Dermis blood vessel endothelial cell (primary cell): ENCODE data around the gene USP14. TPM values are rescaled to one million over a fixed set of nuclear protein-coding genes. Genes with fewer than 3 reads are reported as not detected.
"Not testable (repeated sequence)": the region's sequence is repeated elsewhere in the genome, so short reads cannot be mapped to it uniquely, and the experiment has no call there.

Source experiments
- DNase-seq: peaks from one replicate; pipeline ENCODE4 v3.0.0; 2010
- total RNA-seq: library from RNA; depleted of rRNA; stranded (reverse); fragments of >200 nt; gene quantifications from 2 replicates; pipeline ENCODE4 v1.2.3, GENCODE V29; 2014

The USP14 gene
- 22.0 and 92.5 TPM in 2 replicates for total RNA-seq

- peak; percentile 97 for DNase-seq
Observed at GRCh38 chr18:158128-159036, at the start of gene USP14. USP14 (plus strand) TSS chr18:158557; CDS start chr18:158699, 142 bp downstream.

DNA sequence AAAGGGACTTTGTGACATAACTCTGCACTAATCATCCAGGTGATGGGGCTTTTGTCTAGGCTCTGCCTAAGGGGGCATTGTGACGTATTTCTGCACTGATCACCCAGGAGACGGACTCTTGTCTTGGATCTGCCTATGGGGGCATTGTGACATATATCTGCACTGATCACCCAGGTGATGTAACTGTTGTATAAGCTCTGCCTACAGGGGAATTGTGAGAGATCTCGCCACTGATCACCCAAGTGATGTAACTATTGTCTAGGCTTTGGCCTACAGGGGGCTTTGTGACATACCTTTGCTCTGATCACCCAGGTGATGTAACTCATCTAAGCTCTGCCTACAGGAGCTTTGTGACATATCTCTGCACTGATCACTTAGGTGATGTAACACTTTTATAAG is 49.7 kb upstream of the USP14 start:
- not testable (repeated sequence) for DNase-seq

- DNase-seq = peak; percentile 5
Observed at GRCh38 chr18:109130-109921, 49.0 kb upstream of the USP14 start.

DNA sequence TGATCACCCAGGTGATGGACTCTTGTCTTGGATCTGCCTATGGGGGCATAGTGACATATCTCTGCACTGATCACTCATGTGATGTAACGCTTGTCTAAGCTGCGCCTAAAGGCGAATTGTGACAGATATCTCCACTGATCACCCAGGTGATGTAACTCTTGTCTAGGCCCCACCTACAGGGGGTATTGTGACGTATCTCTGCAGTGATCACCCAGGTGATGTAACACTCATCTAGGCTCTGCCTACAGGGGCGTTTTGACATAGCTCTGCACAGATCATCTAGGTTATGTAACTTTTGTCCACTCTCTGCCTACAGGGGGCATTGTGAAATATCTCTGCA is 48.5 kb upstream of the USP14 start:
- peak; percentile 9 for DNase-seq

DNA sequence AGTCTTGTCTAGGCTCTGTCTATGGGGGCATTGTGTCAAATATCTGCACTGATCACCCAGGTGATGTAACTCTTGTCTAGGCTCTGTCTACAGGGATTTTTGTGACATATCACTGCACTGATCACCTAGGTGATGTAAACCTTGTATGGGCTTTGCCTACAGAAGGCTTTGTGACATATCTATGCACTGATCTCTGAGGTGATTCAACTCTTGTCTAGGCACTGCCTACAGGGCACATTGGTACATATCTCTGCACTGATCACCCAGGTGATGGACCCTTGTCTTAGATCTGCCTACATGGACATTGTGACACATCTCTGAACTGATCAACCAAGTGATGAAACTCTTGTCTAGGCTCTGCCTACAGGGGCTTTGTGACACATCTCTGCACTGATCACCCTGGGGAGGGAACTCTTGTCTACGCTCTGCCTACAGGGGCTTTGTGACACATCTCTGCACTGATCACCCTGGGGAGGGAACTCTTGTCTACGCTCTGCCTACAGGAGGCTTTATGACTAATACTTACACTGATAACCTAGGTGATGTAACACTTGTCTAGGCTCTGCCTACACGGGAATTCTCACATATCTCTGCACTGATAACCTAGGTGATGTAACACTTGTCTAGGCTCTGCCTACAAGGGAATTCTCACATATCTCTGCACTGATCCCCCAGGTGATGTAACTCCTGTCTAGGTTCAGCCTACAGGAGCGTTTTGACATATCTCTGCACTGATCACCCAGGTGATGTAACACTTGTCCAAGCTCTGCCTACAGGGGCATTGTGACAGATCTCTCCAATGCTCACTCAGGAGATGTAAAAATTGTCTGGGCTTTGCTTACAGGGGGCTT is 47.8 kb upstream of the USP14 start:
- peak; percentile 5 for DNase-seq

DNA sequence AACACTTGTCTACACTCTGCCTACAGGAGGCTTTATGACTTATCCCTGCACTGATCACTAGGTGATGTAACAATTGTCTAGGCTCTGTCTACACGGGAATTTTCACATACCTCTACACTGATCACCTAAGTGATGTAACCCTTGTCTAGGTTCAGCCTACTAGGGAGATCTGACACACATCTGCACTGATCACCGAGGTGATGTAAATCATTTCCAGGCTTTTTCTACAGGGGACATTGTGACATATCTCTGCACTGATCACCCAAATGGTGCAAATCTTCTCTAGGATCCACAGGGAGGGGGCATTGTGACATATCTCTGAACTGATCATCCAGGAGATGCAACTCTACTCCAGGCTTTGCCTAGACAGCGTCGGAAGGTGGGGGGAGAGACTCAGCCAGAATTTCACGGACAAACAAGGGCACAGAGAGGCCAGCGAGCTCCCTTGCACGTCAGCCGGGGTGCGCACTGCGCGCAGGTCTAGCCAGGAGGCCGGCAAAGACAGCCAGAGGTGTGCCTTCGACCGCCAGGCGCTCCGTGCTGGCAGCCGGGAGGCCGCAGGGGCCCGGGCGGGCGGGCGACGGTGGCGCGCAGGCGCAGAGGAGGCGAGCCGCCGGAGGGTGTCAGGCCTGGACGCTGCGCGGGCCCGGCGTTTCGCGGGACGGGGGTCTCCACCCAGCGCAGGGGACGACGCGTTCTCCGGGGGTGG is 46.9 kb upstream of the USP14 start:
- DNase-seq = peak; percentile 67

DNA sequence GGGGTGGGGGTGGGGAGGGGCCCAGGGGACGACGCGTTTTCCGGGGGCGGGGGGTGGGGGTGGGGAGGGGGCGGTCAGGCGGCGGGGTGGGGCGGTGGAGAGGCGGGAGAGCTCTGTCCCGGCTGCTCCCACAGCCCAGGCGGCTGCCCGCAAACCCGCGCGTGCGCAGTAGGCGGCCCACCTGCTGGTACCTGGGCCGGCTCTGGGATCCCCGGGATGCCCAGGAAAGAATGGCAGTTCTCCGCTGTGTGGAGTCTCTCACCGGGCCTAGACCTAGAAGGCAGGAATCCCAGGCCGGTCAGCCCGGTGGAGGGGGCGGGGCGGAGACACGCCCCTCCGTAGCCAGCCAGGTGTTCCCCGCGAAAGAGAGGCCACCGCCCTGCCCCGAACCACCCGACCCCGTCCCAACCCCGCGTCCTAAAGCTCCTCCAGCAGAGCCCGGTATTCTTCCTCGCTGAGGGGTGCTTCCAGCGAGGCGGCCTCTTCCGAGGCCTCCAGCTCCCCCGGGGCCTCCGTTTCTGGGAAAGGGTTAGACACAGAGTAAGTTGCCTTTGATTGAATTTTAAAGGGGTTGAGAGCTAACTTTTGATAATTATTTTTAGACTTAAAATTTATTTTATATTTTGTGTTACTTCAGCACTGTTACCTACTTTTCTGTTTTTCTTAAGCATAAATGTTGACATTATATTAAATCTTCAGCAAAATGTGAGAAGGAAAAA is 46.2 kb upstream of the USP14 start:
- not testable (repeated sequence) for DNase-seq

- not testable (repeated sequence) for DNase-seq
Observed at GRCh38 chr18:120539-121260, 37.7 kb upstream of the USP14 start.

GRCh38 chr18:135045-135444 is 23.3 kb upstream of the USP14 start:
- DNase-seq = no peak

DNA sequence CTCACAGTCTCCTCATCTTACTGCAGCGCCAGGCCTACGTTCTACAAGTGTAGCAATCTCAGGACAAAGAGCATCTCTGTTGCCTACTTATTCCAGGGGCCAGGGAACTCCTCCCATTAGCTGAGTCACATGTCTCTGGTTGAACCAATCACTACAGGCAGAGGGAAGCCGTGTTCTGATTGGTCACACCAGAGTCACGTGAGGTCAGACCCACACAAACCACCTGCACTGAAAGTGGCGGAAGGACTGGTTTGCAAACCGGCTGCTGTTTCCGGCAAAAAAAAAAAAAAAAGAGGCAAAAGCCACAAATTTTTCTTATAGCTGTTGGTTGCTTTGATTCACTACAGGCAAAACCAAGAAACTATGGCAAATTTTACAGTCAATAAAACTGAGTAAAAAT is 21.9 kb upstream of the USP14 start:
- no peak for DNase-seq

- no peak for DNase-seq
Observed at GRCh38 chr18:137327-137726, 21.0 kb upstream of the USP14 start.

DNA sequence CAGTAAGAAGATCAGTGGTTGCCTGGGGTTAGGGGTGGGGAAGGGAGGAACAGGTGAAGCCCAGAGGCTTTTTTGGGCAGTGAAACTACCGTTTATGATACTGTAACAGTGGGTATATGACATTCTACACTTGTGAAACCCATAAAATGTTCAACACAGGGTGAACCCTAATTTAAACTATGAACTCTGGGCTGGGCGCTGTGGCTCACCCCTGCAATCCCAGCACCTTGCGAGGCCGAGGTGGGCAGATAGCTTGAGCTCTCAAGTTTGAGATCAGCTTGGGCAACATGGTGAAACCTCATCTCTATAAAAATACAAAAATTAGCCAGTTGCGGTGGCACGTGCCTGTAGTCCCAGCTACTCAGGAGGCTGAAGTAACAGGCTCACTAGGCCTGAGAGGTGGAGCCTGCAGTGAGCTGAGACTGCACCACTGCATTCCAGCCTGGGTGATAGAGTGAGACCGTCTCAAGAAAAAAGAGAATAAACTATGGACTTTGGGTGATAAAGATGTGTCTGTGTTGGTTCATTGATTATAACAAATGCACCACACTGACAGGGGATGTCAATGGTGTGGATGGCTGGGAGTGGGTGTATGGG is 17.6 kb upstream of the USP14 start:
- DNase-seq = no peak

DNA sequence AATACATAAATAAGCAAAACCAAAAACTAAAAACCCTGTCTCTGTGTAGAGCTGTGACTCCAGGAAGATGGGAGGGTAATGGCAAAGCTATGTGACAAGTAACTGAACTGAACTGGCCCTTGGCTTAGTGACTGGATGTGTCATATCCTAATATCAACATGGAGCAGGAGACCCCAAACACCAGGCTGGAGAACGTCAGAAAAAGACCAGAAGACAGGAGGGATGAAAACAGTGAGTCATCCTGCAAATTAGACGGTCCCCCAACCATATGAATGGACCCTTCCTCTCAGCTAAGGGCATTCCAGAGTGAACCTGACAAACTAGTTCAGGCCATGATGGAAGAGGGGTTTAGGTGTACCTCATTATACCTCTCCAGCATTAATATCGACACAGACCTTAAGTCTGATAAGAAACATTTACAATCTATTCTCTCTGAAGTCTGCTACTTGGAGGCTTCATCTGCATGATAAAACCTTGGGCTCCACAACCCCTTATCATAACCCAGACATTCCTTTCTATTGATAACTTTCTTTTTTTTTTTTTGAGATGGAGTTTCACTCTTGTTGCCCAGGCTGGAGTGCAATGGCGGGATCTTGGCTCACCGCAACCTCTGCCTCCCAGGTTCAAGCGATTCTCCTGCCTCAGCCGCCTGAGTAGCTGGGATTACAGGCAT is 15.6 kb upstream of the USP14 start:
- not testable (repeated sequence) for DNase-seq

- no peak for DNase-seq
Observed at GRCh38 chr18:148841-149240, 9.5 kb upstream of the USP14 start.

GRCh38 chr18:154151-154550 is 4.2 kb upstream of the USP14 start:
- no peak for DNase-seq

- DNase-seq = no peak
Observed at GRCh38 chr18:155688-156087, 2.7 kb upstream of the USP14 start.

DNA sequence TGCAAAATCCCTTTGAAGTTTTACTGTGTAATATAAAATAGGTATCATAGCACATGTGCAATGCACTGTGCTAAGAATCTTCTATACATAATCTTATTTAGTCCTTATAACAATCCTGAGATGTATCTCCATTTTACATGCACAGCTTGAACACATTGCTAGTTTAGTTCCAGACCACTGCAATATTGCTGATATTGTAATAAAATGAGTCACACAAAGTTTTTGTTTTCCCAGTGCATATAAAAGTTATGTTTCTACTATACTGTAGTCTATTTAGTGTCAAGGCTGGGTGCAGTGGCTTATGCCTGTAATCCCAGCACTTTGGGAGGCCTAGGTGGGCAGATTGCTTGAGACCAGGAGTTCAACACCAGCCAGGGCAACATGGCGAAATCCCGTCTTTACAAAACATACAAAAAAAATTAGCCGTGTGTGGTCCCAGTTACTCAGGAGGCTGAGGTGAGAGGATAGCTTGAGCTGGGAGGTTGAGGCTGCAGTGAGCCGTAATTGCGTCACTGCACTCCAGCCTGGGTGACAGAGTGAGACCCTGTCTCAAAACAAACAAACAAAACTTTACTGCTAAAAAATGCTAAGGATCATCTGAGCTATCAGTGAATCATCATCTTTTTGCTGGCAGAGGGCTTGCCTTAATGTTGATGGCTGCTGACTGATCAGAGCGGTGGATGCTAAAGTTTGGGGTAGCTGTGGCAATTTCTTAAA is 1.7 kb upstream of the USP14 start:
- no peak for DNase-seq

DNA sequence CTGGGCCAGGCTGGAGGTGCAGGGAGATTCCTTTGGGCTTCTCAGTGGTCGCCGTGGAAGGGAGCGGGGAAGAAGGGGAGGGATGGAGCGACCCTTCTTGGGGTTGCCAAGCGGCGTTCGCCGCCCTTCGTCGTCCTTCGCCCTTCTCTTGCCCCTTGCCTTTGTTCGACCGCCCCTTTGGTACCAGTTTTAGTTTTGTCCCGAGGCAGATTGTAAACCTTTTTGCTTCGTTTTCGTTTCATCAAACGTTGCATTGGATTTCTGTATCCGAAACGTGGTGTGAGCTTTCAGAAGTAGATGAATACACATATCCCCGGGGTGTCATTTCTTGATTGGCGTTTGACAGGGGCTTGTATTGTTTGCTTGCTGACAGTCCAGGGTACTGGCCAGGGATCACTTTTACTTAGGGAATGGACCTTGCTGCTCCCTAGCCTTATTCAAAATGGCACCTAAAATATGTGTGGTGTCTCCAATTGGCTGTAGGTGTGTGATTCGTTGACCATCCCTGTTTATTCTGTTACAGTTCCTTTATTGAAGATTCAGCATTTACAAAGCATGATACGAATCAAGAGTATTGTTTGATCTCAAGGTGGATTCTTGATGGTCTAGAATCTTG is 788 bp downstream of the USP14 start:
- DNase-seq = peak; percentile 38

- no peak for DNase-seq
Observed at GRCh38 chr18:159933-160332, 1.6 kb downstream of the USP14 start.
